Measurements from ENCODE around the gene GABRB2. TPM values are rescaled to one million over a fixed set of nuclear protein-coding genes. Genes with fewer than 3 reads are reported as not detected.

The GABRB2 gene
- total RNA-seq, 1 experiment from 2014 or later = not detected

Other genes with a start within 250 kb of the GABRB2 start
- not detected in 2 replicates for gene GABRA6, start 139.0 kb upstream of the GABRB2 start, total RNA-seq (2022)

All from Calu3 (cell line).